Measurements from ENCODE around the gene MMEL1. TPM values are rescaled to one million over a fixed set of nuclear protein-coding genes. Genes with fewer than 3 reads are reported as not detected.

The MMEL1 gene
- total and polyA plus RNA-seq, 2 experiments from 2014 or later, result not detected

DNA sequence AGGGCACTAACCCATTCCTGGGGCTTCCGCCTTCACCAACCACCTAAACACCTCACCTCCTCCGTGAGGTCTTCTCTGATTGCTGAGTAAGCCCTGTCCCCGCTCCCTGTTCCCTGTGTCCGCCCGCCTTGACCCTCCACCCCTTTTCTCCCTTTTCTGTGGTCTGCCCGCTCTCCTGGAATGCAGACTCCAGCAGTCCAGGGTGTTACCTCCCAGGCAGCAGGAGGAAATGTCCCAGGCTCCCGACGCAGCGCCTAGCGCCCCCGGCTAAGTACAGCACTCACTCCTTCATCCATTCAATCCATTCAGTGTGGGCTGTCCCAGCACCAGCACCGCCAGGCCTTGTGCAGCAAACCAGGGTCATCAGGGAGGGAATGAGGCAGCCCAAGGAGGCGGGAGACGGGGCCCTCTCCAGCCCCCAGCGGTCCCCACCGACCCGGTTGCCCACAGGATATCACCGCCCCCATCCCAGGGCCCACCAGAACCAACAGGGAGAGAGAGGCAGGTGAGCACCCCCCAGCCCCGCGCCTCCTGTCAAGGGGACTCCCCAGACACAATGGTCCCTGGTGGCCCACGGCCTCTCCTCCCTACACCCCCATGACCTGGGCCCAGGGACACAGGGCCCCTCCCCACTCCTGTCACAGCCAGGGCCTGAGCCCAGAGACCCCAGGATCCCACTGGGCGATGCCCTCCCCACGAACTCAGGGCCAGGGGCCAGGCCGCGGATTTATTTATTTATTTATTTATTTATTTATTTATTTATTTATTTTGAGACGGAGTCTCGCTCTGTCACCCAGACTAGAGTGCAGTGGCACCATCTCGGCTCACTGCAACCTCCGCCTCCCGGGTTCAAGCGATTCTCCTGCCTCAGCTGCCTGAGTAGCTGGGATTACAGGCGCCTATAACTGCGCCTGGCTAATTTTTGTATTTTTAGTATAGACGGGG is 66.4 kb downstream of the MMEL1 start:
- Histone ChIP-seq H3K36me3 (no peaks in the 10 kb centered on the region), H3K4me3 (no peak overlapping the region), H3K27ac (no peak overlapping the region), H3K4me1 (ENCODE audit: low read depth) (no peaks in the 10 kb centered on the region), H3K27me3 (no peaks in the 10 kb centered on the region), H3K9me3 (ENCODE audit: low read depth) (no peaks in the 10 kb centered on the region)
- TF ChIP-seq, protein P1, sequence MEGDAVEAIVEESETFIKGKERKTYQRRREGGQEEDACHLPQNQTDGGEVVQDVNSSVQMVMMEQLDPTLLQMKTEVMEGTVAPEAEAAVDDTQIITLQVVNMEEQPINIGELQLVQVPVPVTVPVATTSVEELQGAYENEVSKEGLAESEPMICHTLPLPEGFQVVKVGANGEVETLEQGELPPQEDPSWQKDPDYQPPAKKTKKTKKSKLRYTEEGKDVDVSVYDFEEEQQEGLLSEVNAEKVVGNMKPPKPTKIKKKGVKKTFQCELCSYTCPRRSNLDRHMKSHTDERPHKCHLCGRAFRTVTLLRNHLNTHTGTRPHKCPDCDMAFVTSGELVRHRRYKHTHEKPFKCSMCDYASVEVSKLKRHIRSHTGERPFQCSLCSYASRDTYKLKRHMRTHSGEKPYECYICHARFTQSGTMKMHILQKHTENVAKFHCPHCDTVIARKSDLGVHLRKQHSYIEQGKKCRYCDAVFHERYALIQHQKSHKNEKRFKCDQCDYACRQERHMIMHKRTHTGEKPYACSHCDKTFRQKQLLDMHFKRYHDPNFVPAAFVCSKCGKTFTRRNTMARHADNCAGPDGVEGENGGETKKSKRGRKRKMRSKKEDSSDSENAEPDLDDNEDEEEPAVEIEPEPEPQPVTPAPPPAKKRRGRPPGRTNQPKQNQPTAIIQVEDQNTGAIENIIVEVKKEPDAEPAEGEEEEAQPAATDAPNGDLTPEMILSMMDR (IDR thresholded peaks at IDR 0.05; ENCODE audit: low read depth, low read length), result no peak
- no peak for DNase-seq (ENCODE audit: low read depth in 1 of 2, low spot score in 1 of 2)

DNA sequence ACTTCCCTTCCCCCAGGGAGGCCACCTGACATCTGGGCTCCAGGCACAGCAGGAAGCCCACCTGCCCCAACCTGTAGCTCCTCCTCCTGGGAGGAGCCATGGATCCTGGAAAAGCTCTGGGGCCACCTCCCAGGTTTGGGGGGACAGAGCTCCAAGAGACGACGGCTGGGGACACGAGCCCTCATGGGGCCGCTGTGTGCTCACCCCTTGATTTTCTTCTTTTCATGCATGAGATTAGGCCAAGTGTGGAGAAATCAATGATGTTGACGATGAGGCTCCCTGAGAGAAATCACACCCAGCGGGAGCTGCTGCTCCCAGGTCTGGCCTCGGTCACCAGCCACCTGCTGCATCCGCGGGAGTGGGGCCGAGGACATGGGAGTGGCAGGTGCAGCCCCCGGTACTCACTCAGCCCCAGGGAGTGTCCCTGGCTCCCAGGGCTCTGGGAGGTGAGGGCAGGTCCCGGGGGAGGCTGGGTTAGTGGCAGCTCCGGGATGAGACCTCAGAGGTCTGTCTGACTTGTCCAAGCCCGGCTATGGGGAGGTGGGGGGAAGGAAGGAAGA is 67.9 kb downstream of the MMEL1 start:
- TF ChIP-seq, protein P1 (IDR thresholded peaks at IDR 0.05; ENCODE audit: low read depth, low read length), result no peak
- no peak overlapping the region for H3K4me3 ChIP-seq
- H3K27ac ChIP-seq, result no peak overlapping the region
- no peak for DNase-seq (ENCODE audit: low read depth in 1 of 2, low spot score in 1 of 2)
- no peaks in the 10 kb centered on the region for H3K9me3 ChIP-seq (ENCODE audit: low read depth)
- no peaks in the 10 kb centered on the region for H3K27me3 ChIP-seq
- no peaks in the 10 kb centered on the region for H3K4me1 ChIP-seq (ENCODE audit: low read depth)
- no peaks in the 10 kb centered on the region for H3K36me3 ChIP-seq

DNA sequence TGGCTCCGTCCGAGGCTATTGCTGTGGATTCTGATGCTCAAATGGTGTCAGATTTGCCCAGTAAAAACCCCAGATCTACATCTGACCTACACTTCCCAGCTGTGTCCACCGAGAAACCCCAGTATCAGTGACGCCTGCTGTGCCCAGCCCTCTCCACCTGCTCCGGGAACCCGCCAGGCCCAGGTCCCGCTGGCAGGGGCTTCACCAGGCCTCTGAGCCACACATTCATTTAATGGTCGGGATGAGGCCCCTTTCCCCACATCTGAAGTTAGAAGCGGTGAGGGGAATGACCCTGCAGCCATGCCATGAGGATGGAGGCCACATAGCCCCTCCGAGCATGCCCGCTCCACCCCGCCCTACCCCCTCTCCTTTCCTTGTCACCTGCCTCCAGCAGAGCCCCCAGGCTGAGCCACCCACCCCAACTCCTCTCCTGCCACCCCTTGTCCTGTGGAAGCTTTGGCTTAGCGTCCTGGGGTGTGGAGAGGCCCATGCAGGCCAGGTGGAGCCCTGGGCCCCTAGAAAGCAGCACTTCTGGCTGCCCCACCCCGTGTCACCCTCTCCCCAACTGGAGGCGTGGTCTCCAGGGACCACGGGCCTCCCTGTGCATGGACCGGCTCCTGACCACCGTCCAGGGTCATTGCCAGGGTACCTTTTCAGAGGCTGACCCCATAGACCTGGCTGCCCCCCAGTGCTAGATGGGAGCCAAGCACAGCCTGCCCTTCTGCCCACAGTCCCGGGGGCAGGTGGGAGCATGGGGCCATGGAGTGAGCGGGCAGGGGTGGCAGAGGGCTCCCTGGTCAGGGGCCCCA is 68.6 kb downstream of the MMEL1 start:
- Histone ChIP-seq H3K27ac (no peak overlapping the region), H3K4me1 (ENCODE audit: low read depth) (no peaks in the 10 kb centered on the region)

DNA sequence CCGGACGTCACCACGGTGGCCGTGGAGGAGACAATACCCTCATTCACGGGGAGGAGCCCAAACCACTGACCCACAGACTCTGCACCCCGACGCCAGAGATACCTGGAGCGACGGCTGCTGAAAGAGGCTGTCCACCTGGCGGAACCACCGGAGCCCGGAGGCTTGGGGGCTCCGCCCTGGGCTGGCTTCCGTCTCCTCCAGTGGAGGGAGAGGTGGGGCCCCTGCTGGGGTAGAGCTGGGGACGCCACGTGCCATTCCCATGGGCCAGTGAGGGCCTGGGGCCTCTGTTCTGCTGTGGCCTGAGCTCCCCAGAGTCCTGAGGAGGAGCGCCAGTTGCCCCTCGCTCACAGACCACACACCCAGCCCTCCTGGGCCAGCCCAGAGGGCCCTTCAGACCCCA is 69.6 kb downstream of the MMEL1 start:
- no peaks in the 10 kb centered on the region for H3K27me3 ChIP-seq
- TF ChIP-seq, protein P1 (IDR thresholded peaks at IDR 0.05; ENCODE audit: low read depth, low read length), result no peak
- no peaks in the 10 kb centered on the region for H3K9me3 ChIP-seq (ENCODE audit: low read depth)
- H3K27ac ChIP-seq, result no peak overlapping the region
- H3K4me1 ChIP-seq (ENCODE audit: low read depth), result no peaks in the 10 kb centered on the region
- no peaks in the 10 kb centered on the region for H3K36me3 ChIP-seq
- no peak overlapping the region for H3K4me3 ChIP-seq
- no peak for DNase-seq (ENCODE audit: low read depth in 1 of 2, low spot score in 1 of 2)

More for the DNA sequence above, 68.6 kb downstream of the MMEL1 start:
- Histone ChIP-seq H3K9me3 (ENCODE audit: low read depth) (no peaks in the 10 kb centered on the region), H3K27me3 (no peaks in the 10 kb centered on the region), H3K36me3 (no peaks in the 10 kb centered on the region), H3K4me3 (no peak overlapping the region)
- DNase-seq (ENCODE audit: low read depth in 1 of 2, low spot score in 1 of 2), result no peak
- TF ChIP-seq, protein P1 (IDR thresholded peaks at IDR 0.05; ENCODE audit: low read depth, low read length), result no peak

Data from cardiac muscle cell (in vitro differentiated cells and primary cell).